ENCODE measurements around the gene SLC38A11.

DNA sequence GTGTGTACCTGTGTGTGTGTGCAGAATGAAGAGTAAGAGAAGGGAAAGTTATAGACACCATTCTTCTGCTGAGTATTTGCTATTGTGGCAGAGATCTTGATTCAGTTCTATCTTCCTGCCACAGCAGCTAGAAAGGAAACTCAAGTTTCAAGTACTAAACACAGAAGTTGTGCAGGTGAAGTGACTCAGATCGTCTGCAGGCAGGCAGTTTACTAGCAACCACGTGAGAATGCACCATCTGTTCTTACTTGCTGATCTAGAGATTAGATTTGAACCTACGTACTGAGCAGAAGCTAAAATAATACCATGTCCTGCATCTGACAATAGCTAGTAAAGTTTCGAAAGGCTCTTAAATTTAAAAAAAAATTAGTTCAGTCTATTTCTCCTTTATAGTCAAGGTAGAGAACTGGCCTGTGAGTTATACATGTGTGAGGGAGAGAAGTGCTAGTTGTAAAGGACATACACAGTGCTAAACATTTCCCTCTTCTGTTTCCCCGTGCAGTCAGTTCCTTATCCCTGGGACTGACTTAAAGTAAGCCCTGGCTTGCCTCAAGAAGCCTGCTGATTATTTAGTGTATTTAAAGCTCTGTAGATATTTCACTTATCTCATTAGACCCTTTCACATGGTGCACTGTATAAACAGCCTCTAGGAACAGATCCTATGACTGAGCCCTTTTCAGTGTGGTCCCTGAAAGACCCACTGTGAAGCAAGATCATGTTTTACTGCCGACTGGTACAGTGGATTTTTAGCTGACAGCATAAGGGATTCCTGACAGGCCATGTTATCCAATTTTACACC is 45.0 kb downstream of the SLC38A11 start:
- TF ChIP-seq, protein P1, sequence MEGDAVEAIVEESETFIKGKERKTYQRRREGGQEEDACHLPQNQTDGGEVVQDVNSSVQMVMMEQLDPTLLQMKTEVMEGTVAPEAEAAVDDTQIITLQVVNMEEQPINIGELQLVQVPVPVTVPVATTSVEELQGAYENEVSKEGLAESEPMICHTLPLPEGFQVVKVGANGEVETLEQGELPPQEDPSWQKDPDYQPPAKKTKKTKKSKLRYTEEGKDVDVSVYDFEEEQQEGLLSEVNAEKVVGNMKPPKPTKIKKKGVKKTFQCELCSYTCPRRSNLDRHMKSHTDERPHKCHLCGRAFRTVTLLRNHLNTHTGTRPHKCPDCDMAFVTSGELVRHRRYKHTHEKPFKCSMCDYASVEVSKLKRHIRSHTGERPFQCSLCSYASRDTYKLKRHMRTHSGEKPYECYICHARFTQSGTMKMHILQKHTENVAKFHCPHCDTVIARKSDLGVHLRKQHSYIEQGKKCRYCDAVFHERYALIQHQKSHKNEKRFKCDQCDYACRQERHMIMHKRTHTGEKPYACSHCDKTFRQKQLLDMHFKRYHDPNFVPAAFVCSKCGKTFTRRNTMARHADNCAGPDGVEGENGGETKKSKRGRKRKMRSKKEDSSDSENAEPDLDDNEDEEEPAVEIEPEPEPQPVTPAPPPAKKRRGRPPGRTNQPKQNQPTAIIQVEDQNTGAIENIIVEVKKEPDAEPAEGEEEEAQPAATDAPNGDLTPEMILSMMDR (IDR thresholded peaks at IDR 0.05): no peak
- TF ChIP-seq POLR2AphosphoS5 (IDR thresholded peaks at IDR 0.05; ENCODE audit: low read depth, low read length) (no peak), TCF7L2 (IDR thresholded peaks at IDR 0.05; ENCODE audit: low read depth, low read length) (no peak), SIN3A (IDR thresholded peaks at IDR 0.05; ENCODE audit: borderline replicate concordance, insufficient read depth, low read depth, low read length) (no peak)
- TF ChIP-seq, protein P2, sequence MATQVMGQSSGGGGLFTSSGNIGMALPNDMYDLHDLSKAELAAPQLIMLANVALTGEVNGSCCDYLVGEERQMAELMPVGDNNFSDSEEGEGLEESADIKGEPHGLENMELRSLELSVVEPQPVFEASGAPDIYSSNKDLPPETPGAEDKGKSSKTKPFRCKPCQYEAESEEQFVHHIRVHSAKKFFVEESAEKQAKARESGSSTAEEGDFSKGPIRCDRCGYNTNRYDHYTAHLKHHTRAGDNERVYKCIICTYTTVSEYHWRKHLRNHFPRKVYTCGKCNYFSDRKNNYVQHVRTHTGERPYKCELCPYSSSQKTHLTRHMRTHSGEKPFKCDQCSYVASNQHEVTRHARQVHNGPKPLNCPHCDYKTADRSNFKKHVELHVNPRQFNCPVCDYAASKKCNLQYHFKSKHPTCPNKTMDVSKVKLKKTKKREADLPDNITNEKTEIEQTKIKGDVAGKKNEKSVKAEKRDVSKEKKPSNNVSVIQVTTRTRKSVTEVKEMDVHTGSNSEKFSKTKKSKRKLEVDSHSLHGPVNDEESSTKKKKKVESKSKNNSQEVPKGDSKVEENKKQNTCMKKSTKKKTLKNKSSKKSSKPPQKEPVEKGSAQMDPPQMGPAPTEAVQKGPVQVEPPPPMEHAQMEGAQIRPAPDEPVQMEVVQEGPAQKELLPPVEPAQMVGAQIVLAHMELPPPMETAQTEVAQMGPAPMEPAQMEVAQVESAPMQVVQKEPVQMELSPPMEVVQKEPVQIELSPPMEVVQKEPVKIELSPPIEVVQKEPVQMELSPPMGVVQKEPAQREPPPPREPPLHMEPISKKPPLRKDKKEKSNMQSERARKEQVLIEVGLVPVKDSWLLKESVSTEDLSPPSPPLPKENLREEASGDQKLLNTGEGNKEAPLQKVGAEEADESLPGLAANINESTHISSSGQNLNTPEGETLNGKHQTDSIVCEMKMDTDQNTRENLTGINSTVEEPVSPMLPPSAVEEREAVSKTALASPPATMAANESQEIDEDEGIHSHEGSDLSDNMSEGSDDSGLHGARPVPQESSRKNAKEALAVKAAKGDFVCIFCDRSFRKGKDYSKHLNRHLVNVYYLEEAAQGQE (IDR thresholded peaks at IDR 0.05; ENCODE audit: insufficient read depth in 1 of 2, low read depth in 2 of 2, low read length in 1 of 2): no peak
